Endothelial cell of umbilical vein (primary cell): Measurements from ENCODE around the gene ABTB2. TPM values are rescaled to one million over a fixed set of nuclear protein-coding genes. Genes with fewer than 3 reads are reported as not detected.

Source experiments
- BruUV-seq: library from RNA; stranded (reverse); fragments of 400-500 nt; replicated peaks from 2 replicates; lab custom pipeline; 2021; lab: Mats Ljungman, UMichigan
- CTCF ChIA-PET: fragments of 300-600, 350-600 bp; sonication (Branson Sonifier 250); formaldehyde crosslinking; loops from one replicate; lab custom pipeline; 2021; ENCODE audit warnings: antibody characterized with exemption, inconsistent platforms; lab: Charles Lee
- POLR2A ChIA-PET: fragments of 300-600, 350-600 bp; sonication (Branson Sonifier 250); formaldehyde crosslinking; loops from one replicate; lab custom pipeline; 2021; ENCODE audit warnings: antibody characterized with exemption, inconsistent platforms; lab: Charles Lee
- DNase-seq: peaks from one replicate; pipeline ENCODE4 v3.0.0-alpha.2; 2011; ENCODE audit warnings: low read depth, low spot score
- FAIRE-seq: peaks from 2 replicates; lab custom pipeline; 2011; peaks lifted over from hg19 to GRCh38; lab: Jason Lieb, UNC
- H2AFZ ChIP-seq: 2 replicates; pipeline ENCODE4 v1.6.0; 2012; ENCODE audit warnings: low read depth, low read length, control low read depth, inconsistent platforms
- H3K27ac ChIP-seq: 2 replicates; pipeline ENCODE4 v1.5.1; 2011; ENCODE audit warnings: low read depth, mild to moderate bottlenecking, control low read depth, low read length, moderate library complexity; ENCODE audit not compliant: insufficient read depth
- H3K27me3 ChIP-seq, 2 experiments: 2 replicates each; pipeline versions ENCODE4 v1.6.0 to v1.6.1; 2011; ENCODE audit warnings: low read length in 2 of 2, mixed read lengths in 1 of 2; ENCODE audit not compliant: control insufficient read depth in 2 of 2, insufficient read depth in 2 of 2
- H3K36me3 ChIP-seq, 2 experiments: 2 replicates in 1 of 2; 3 replicates in 1 of 2; pipeline ENCODE4 v1.5.1; 2011; ENCODE audit warnings: low read length in 2 of 2, mild to moderate bottlenecking in 1 of 2, moderate library complexity in 1 of 2; ENCODE audit not compliant: control insufficient read depth in 2 of 2, insufficient read depth in 2 of 2; ENCODE audit errors: extremely low read depth in 1 of 2
- H3K4me1 ChIP-seq: 3 replicates; pipeline ENCODE4 v1.5.1; 2011; ENCODE audit warnings: mild to moderate bottlenecking, low read length; ENCODE audit not compliant: control insufficient read depth, insufficient read depth; ENCODE audit errors: extremely low read depth
- H3K4me2 ChIP-seq: 2 replicates; pipeline ENCODE4 v1.6.1; 2011; ENCODE audit warnings: low read length, control low read depth, mixed read lengths; ENCODE audit not compliant: insufficient read depth
- H3K4me3 ChIP-seq, 3 experiments: fragments of 200-600 bp in 1 of 3; sonication (generic), shearing (Covaris generic) in 1 of 3; replicated peaks in 1 of 3; 2 replicates each; pipeline ENCODE4 v1.5.1; 2011 to 2016; ENCODE audit warnings: control low read depth in 3 of 3, low read length in 3 of 3, mild to moderate bottlenecking in 2 of 3, inconsistent platforms in 1 of 3, low read depth in 1 of 3, moderate library complexity in 1 of 3; ENCODE audit not compliant: insufficient read depth in 1 of 3
- H3K79me2 ChIP-seq: 2 replicates; pipeline ENCODE4 v1.6.0; 2012; ENCODE audit warnings: low read length, inconsistent platforms; ENCODE audit not compliant: control insufficient read depth, insufficient read depth
- H3K9ac ChIP-seq: replicated peaks from 2 replicates; pipeline ENCODE3; 2011; ENCODE audit warnings: low read length, control low read depth; ENCODE audit not compliant: insufficient read depth; ENCODE audit errors: extremely low read depth
- H3K9me1 ChIP-seq: replicated peaks from 3 replicates; pipeline ENCODE4 v1.6.0; 2011; ENCODE audit warnings: mild to moderate bottlenecking, low read length; ENCODE audit not compliant: control insufficient read depth, insufficient read depth; ENCODE audit errors: extremely low read depth
- H3K9me3 ChIP-seq: replicated peaks from 2 replicates; pipeline ENCODE4 v1.5.1; 2012; ENCODE audit warnings: low read length, inconsistent platforms; ENCODE audit not compliant: control insufficient read depth, insufficient read depth
- H4K20me1 ChIP-seq: replicated peaks from 2 replicates; pipeline ENCODE3; 2011; ENCODE audit warnings: mild to moderate bottlenecking, low read length; ENCODE audit not compliant: control insufficient read depth, insufficient read depth; ENCODE audit errors: extremely low read depth
- EZH2 ChIP-seq: IDR thresholded peaks from 2 replicates; pipeline ENCODE4 v1.6.1; 2012; ENCODE audit warnings: borderline replicate concordance, low read depth, mild to moderate bottlenecking, moderate library complexity, low read length, inconsistent platforms; ENCODE audit not compliant: severe bottlenecking
- FOS ChIP-seq: IDR thresholded peaks from 2 replicates; pipeline ENCODE4 v1.6.1; 2011; ENCODE audit warnings: mild to moderate bottlenecking, low read length, moderate library complexity, borderline replicate concordance; ENCODE audit not compliant: insufficient read depth
- GATA2 ChIP-seq: IDR thresholded peaks from 2 replicates; pipeline ENCODE4 v1.7.0; 2011; ENCODE audit warnings: low read depth, mild to moderate bottlenecking, moderate library complexity, mixed read lengths, low read length; ENCODE audit not compliant: insufficient read length, insufficient read depth
- JUN ChIP-seq: IDR thresholded peaks from 2 replicates; pipeline ENCODE4 v1.6.1; 2011; ENCODE audit warnings: borderline replicate concordance, low read depth; ENCODE audit not compliant: insufficient read length, insufficient read depth
- MAX ChIP-seq: IDR thresholded peaks from 2 replicates; pipeline ENCODE4 v1.6.1; 2011; ENCODE audit not compliant: insufficient read depth, insufficient read length
- MYC ChIP-seq: IDR thresholded peaks from one replicate; pipeline ENCODE4 v1.6.1; 2011; ENCODE audit warnings: mild to moderate bottlenecking, low read depth, low read length
- POLR2A ChIP-seq: IDR thresholded peaks from 2 replicates; pipeline ENCODE4 v1.6.1; 2012; ENCODE audit warnings: low read depth, mild to moderate bottlenecking, control low read depth, low read length
- POLR2AphosphoS5 ChIP-seq: IDR thresholded peaks from 2 replicates; pipeline ENCODE4 v1.6.1; 2012; ENCODE audit warnings: low read depth, mild to moderate bottlenecking, control low read depth, low read length, moderate library complexity; ENCODE audit not compliant: insufficient read depth
- dilution Hi-C: fragments of 300-500 bp; cut with MboI; formaldehyde crosslinking; loops from one replicate; pipeline ENCODE4 v1.15.0; 2019; ENCODE audit warnings: low sequenced_read_pairs; ENCODE audit not compliant: extremely low pct_ligation_motif_present
- intact Hi-C: fragments of 100-400 bp; cut with micrococcal nuclease; formaldehyde crosslinking; loops from one replicate; pipeline ENCODE4 v1.10.0; 2022
- polyA plus RNA-seq, 4 experiments: library from polyadenylated mRNA; depleted of rRNA in 3 of 4; stranded (reverse) in 3 of 4; unstranded in 1 of 4; fragments of >200 nt; gene quantifications; 2 replicates each; pipeline versions ENCODE4 v1.2.1 to v1.2.3, GENCODE V29; 2011 to 2012; ENCODE audit warnings: missing spikeins in 1 of 4
- total RNA-seq: library from RNA; stranded (reverse); gene quantifications from 2 replicates; pipeline ENCODE4 v1.2.3, GENCODE V29; 2021
- TF ChIP-seq, protein P1 (sequence below), 2 donors: IDR thresholded peaks; 1 replicate in 1 of 2; 2 replicates in 1 of 2; pipeline ENCODE4 v1.5.1; 2011; ENCODE audit warnings: low read length in 2 of 2, mild to moderate bottlenecking in 2 of 2, moderate library complexity in 2 of 2, control low read depth in 1 of 2, inconsistent platforms in 1 of 2, low read depth in 1 of 2; ENCODE audit not compliant: insufficient read depth in 1 of 2; ENCODE audit errors: extremely low read depth in 1 of 2

The ABTB2 gene
- total and polyA plus RNA-seq, 2 donors (not counting 3 experiments of a cell fraction or from before 2014, with no cell fraction given): 0.11 to 0.14 TPM

DNA sequence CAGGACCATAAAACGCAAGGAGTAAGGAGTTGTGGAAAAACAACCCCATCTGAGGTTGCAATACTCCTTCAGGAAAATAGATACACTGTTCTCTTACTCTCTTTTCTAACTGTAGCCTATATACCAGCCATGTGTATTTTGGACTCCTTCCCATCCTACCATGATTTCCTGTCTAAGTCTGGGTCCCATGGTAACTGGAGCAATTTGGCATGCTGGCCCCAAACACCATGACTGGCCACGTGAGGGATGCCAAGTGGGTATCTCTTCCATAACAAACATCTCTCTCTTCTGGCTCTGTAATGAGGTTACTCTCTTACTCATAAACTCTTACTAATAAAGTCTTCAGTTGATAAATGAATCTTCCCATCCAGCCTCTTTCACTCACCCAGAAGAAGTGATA is 26.5 kb downstream of the ABTB2 start:
- Histone ChIP-seq H3K4me2 (no peak overlapping the region), H3K27me3 (peaks cover 2 to 11% of the 10 kb centered on the region in 2 experiments), H3K36me3 (no peaks in the 10 kb centered on the region), H3K9ac (no peak overlapping the region), H3K27ac (no peak overlapping the region), H2AFZ (no peak overlapping the region), H3K9me1 (no peaks in the 10 kb centered on the region), H4K20me1 (no peaks in the 10 kb centered on the region), H3K9me3 (no peaks in the 10 kb centered on the region), H3K4me1 (no peaks in the 10 kb centered on the region), H3K4me3 (no peak overlapping the region), H3K79me2 (no peaks in the 10 kb centered on the region)
- DNase-seq: no peak
- intact Hi-C loops: no loop called here
- dilution Hi-C loops: no loop called here
- FAIRE-seq: no peak
- POLR2A ChIA-PET: no interaction called here
- TF ChIP-seq POLR2A (no peak), GATA2 (no peak), EZH2 (no peak)
- no TSS peak for BruUV-seq
- CTCF ChIA-PET: no interaction called here

- Histone ChIP-seq H3K79me2 (no peaks in the 10 kb centered on the region), H3K9me3 (no peaks in the 10 kb centered on the region), H3K9me1 (no peaks in the 10 kb centered on the region), H2AFZ (no peak overlapping the region), H3K27ac (no peak overlapping the region), H3K4me2 (no peak overlapping the region), H3K36me3 (no peaks in the 10 kb centered on the region), H4K20me1 (no peaks in the 10 kb centered on the region), H3K9ac (no peak overlapping the region), H3K4me1 (no peaks in the 10 kb centered on the region), H3K27me3 (peaks cover 2 to 11% of the 10 kb centered on the region in 2 experiments), H3K4me3 (no peak overlapping the region)
- no TSS peak for BruUV-seq
- intact Hi-C loops: no loop called here
- POLR2A ChIA-PET: no interaction called here
- no peak for FAIRE-seq
- dilution Hi-C loops: no loop called here
- no peak for DNase-seq
- TF ChIP-seq MAX (no peak), GATA2 (no peak), MYC (no peak), POLR2A (no peak), JUN (no peak), EZH2 (no peak), FOS (no peak), POLR2AphosphoS5 (no peak)
- TF ChIP-seq, protein P1, sequence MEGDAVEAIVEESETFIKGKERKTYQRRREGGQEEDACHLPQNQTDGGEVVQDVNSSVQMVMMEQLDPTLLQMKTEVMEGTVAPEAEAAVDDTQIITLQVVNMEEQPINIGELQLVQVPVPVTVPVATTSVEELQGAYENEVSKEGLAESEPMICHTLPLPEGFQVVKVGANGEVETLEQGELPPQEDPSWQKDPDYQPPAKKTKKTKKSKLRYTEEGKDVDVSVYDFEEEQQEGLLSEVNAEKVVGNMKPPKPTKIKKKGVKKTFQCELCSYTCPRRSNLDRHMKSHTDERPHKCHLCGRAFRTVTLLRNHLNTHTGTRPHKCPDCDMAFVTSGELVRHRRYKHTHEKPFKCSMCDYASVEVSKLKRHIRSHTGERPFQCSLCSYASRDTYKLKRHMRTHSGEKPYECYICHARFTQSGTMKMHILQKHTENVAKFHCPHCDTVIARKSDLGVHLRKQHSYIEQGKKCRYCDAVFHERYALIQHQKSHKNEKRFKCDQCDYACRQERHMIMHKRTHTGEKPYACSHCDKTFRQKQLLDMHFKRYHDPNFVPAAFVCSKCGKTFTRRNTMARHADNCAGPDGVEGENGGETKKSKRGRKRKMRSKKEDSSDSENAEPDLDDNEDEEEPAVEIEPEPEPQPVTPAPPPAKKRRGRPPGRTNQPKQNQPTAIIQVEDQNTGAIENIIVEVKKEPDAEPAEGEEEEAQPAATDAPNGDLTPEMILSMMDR (IDR thresholded peaks at IDR 0.05; ENCODE audit: extremely low read depth in 1 of 2, insufficient read depth in 1 of 2, low read depth in 1 of 2, low read length in 2 of 2): no peak
- CTCF ChIA-PET: no interaction called here
Measured at GRCh38 chr11:34330653-34331052, 27.2 kb downstream of the ABTB2 start.
